K562 (cell line): Measurements from ENCODE around the gene MAP7D1. TPM values are rescaled to one million over a fixed set of nuclear protein-coding genes. Genes with fewer than 3 reads are reported as not detected.

ENCODE experiments used
- CBX8 ChIP-seq: fragments of 200-600 bp; sonication (generic); IDR thresholded peaks from 2 replicates; pipeline ENCODE4 v1.6.1; 2012; ENCODE audit warnings: borderline replicate concordance, mixed run types, low read depth, mild to moderate bottlenecking, moderate library complexity, mixed read lengths, low read length, control low read depth, inconsistent platforms; ENCODE audit not compliant: poor library complexity, severe bottlenecking; ENCODE audit errors: extremely low read depth
- CTCFL ChIP-seq: IDR thresholded peaks from 2 replicates; pipeline ENCODE4 v1.6.1; 2011; ENCODE audit warnings: borderline replicate concordance, low read depth, mild to moderate bottlenecking, moderate library complexity, low read length; ENCODE audit not compliant: insufficient read depth, poor library complexity, severe bottlenecking
- CUX1 ChIP-seq: fragments of 200-800 bp; sonication (Bioruptor generic); IDR thresholded peaks from 2 replicates; pipeline ENCODE4 v1.6.1; 2016; ENCODE audit warnings: missing genetic modification characterization, missing compliant biosample characterization
- E2F8 ChIP-seq: fragments of 450-650 bp; IDR thresholded peaks from 2 replicates; pipeline ENCODE4 v1.7.1; 2018; ENCODE audit warnings: mild to moderate bottlenecking, low read depth; ENCODE audit not compliant: partially characterized antibody
- HDAC1 ChIP-seq, 2 experiments: fragments of 450-650 bp; IDR thresholded peaks; 2 replicates each; pipeline ENCODE4 v1.6.1; 2016 to 2017; ENCODE audit warnings: inconsistent platforms in 1 of 2, mild to moderate bottlenecking in 1 of 2, moderate library complexity in 1 of 2
- HDAC3 ChIP-seq: fragments of 450-650 bp; IDR thresholded peaks from 2 replicates; pipeline ENCODE4 v1.6.1; 2018; ENCODE audit warnings: borderline replicate concordance, mild to moderate bottlenecking, moderate library complexity; ENCODE audit not compliant: partially characterized antibody
- IRF2 ChIP-seq: sonication (generic); formaldehyde crosslinking; IDR thresholded peaks from 2 replicates; pipeline ENCODE4 v1.8.1; 2022; ENCODE audit warnings: mild to moderate bottlenecking, missing genetic modification reagents
- NELFE ChIP-seq: IDR thresholded peaks from 2 replicates; pipeline ENCODE4 v1.6.1; 2011; ENCODE audit warnings: mild to moderate bottlenecking; ENCODE audit not compliant: insufficient read depth, insufficient read length
- PKNOX1 ChIP-seq: fragments of 450-650 bp; IDR thresholded peaks from 2 replicates; pipeline ENCODE4 v1.6.1; 2016
- PRPF4 ChIP-seq: fragments of 200-400 bp; formaldehyde crosslinking; IDR thresholded peaks from one replicate; pipeline ENCODE4 v1.6.1; 2017; ENCODE audit warnings: low read length, low read depth, mild to moderate bottlenecking; ENCODE audit not compliant: insufficient read depth, poor library complexity, severe bottlenecking
- TCF7L2 ChIP-seq: fragments of 150-350 bp; IDR thresholded peaks from 2 replicates; pipeline ENCODE4 v1.6.1; 2016; ENCODE audit warnings: low read depth, mild to moderate bottlenecking, low read length, moderate library complexity
- ZBTB33 ChIP-seq: sonication (generic); formaldehyde crosslinking; IDR thresholded peaks from 2 replicates; pipeline ENCODE4 v1.8.1; 2023; ENCODE audit warnings: mild to moderate bottlenecking, missing genetic modification reagents
- ZNF12 ChIP-seq: sonication (generic); formaldehyde crosslinking; IDR thresholded peaks from 2 replicates; pipeline ENCODE4 v1.4.0; 2020; ENCODE audit warnings: mild to moderate bottlenecking, missing genetic modification reagents
- polyA plus RNA-seq, 8 experiments: library from polyadenylated mRNA; depleted of rRNA in 4 of 8; stranded (reverse) in 5 of 8; unstranded in 3 of 8; fragments of >200 nt; fragmentation: Nextera tagmentation in 2 of 8; fragmentation: Illumina TruSeq in 1 of 8; extraction: Ambion mirVana in 2 of 8; extraction: Trizol in 1 of 8; gene quantifications; 2 replicates each; pipeline versions ENCODE4 v1.2.1 to v1.2.3, GENCODE V29; 2011 to 2014; ENCODE audit warnings: inconsistent platforms in 1 of 8, missing spikeins in 1 of 8
- total RNA-seq, 7 experiments: library from RNA; depleted of rRNA in 6 of 7; stranded (reverse); fragments of >200 nt in 6 of 7; fragmentation: Illumina TruSeq in 2 of 7; extraction: Trizol in 2 of 7; gene quantifications; 2 replicates each; pipeline versions ENCODE4 v1.2.1 to v1.2.3, GENCODE V29; 2011 to 2021; ENCODE audit warnings: low replicate concordance in 1 of 7

Gene MAP7D1
- total and polyA plus RNA-seq, 9 of the 15 experiments (the other 6 are each of a cell fraction or from before 2014, with no cell fraction given): 3.6 to 108 (median 34.5) TPM

- no peak for TF ChIP-seq PKNOX1
- no peak for TF ChIP-seq NELFE
- TF ChIP-seq ZBTB33: no peak
- no peak; a peak in 1 of 4 replicates for TF ChIP-seq HDAC1 (IDR thresholded peaks at IDR 0.05)
- no peak for TF ChIP-seq PRPF4
- peak; percentile 80 for TF ChIP-seq CTCFL
- no peak for TF ChIP-seq ZNF12 (CRISPR knock-in tag)
- no peak for TF ChIP-seq CUX1 (CRISPR knock-in tag)
- no peak for TF ChIP-seq E2F8
- no peak for TF ChIP-seq HDAC3
- no peak for TF ChIP-seq IRF2 (CRISPR knock-in tag)
- TF ChIP-seq CBX8: no peak
- no peak for TF ChIP-seq TCF7L2
Measured at GRCh38 chr1:36160949-36161485, 5.1 kb downstream of the MAP7D1 start (continued).
